Keratinocyte (primary cell): ENCODE results near the gene LZTR1. TPM values are rescaled to one million over a fixed set of nuclear protein-coding genes. Genes with fewer than 3 reads are reported as not detected.

Experiments
- DNase-seq: peaks from one replicate; pipeline ENCODE4 v3.0.0-alpha.2; 2011; ENCODE audit warnings: low read depth, missing footprints, low spot score
- FAIRE-seq: peaks from 2 replicates; lab custom pipeline; 2011; peaks lifted over from hg19 to GRCh38; lab: Jason Lieb, UNC
- H2AFZ ChIP-seq: 2 replicates; pipeline ENCODE4 v1.6.0; 2012; ENCODE audit warnings: low read length, control low read depth, inconsistent platforms; ENCODE audit not compliant: control insufficient read depth
- H3K27ac ChIP-seq: 2 replicates; pipeline ENCODE4 v1.5.1; 2011; ENCODE audit warnings: low read length; ENCODE audit not compliant: control insufficient read depth, insufficient read depth
- H3K27me3 ChIP-seq: 3 replicates; pipeline ENCODE4 v1.6.0; 2011; ENCODE audit warnings: low read length; ENCODE audit not compliant: control insufficient read depth, insufficient read depth; ENCODE audit errors: extremely low read depth
- H3K36me3 ChIP-seq, 2 experiments: 2 replicates in 1 of 2; 3 replicates in 1 of 2; pipeline ENCODE4 v1.5.1; 2011; ENCODE audit warnings: low read length in 2 of 2, mild to moderate bottlenecking in 1 of 2; ENCODE audit not compliant: control insufficient read depth in 2 of 2, insufficient read depth in 2 of 2; ENCODE audit errors: extremely low read depth in 1 of 2
- H3K4me1 ChIP-seq: 3 replicates; pipeline ENCODE4 v1.5.1; 2011; ENCODE audit warnings: low read length; ENCODE audit not compliant: control insufficient read depth, insufficient read depth; ENCODE audit errors: extremely low read depth
- H3K4me2 ChIP-seq: 3 replicates; pipeline ENCODE4 v1.6.0; 2011; ENCODE audit warnings: low read depth, low read length; ENCODE audit not compliant: control insufficient read depth, insufficient read depth; ENCODE audit errors: extremely low read depth
- H3K4me3 ChIP-seq, 3 experiments: fragments of 200-600 bp in 1 of 3; sonication (generic) in 1 of 3; 2 replicates in 2 of 3; 3 replicates in 1 of 3; pipeline ENCODE4 v1.5.1; 2011 to 2016; ENCODE audit warnings: low read length in 3 of 3, mild to moderate bottlenecking in 3 of 3, control low read depth in 2 of 3, inconsistent platforms in 1 of 3, low read depth in 1 of 3, mixed read lengths in 1 of 3, mixed run types in 1 of 3, moderate library complexity in 1 of 3; ENCODE audit not compliant: control insufficient read depth in 2 of 3, insufficient read depth in 2 of 3; ENCODE audit errors: extremely low read depth in 1 of 3
- H3K79me2 ChIP-seq: 2 replicates; pipeline ENCODE4 v1.6.0; 2012; ENCODE audit warnings: low read length; ENCODE audit not compliant: control insufficient read depth, insufficient read depth
- H3K9ac ChIP-seq: 3 replicates; pipeline ENCODE4 v1.6.0; 2011; ENCODE audit warnings: low read length; ENCODE audit not compliant: control insufficient read depth, insufficient read depth; ENCODE audit errors: extremely low read depth
- H3K9me1 ChIP-seq: 3 replicates; pipeline ENCODE4 v1.6.0; 2011; ENCODE audit warnings: low read length; ENCODE audit not compliant: control insufficient read depth, insufficient read depth; ENCODE audit errors: extremely low read depth
- H3K9me3 ChIP-seq: 2 replicates; pipeline ENCODE4 v1.5.1; 2012; ENCODE audit warnings: low read depth, low read length; ENCODE audit not compliant: control insufficient read depth
- H4K20me1 ChIP-seq: 3 replicates; pipeline ENCODE4 v1.6.0; 2011; ENCODE audit warnings: low read length; ENCODE audit not compliant: control insufficient read depth, insufficient read depth; ENCODE audit errors: extremely low read depth
- EZH2 ChIP-seq: IDR thresholded peaks from one replicate; pipeline ENCODE4 v1.6.1; 2012; ENCODE audit warnings: inconsistent platforms, mild to moderate bottlenecking, low read length, moderate library complexity
- dilution Hi-C: fragments of 300-500 bp; cut with MboI; formaldehyde crosslinking; loops from one replicate; pipeline ENCODE4 v1.7.0; 2020; ENCODE audit warnings: low sequenced_read_pairs; ENCODE audit not compliant: extremely low pct_ligation_motif_present
- polyA plus RNA-seq, 5 experiments: library from polyadenylated mRNA; depleted of rRNA in 3 of 5; stranded (reverse) in 3 of 5; stranded (forward) in 1 of 5; unstranded in 1 of 5; fragments of >200 nt; gene quantifications; 1 replicate in 1 of 5; 2 replicates in 3 of 5; 3 replicates in 1 of 5; pipeline versions ENCODE4 v1.2.1 to v1.2.3, GENCODE V29; 2011 to 2012; ENCODE audit warnings: missing spikeins in 2 of 5, low read depth in 1 of 5, low replicate concordance in 1 of 5
- TF ChIP-seq, protein P1 (sequence below), 3 experiments: IDR thresholded peaks in 1 of 3; conservative IDR thresholded peaks in 1 of 3; optimal IDR thresholded peaks in 1 of 3; 2 replicates in 2 of 3; 3 replicates in 1 of 3; pipeline versions ENCODE3 to v1.5.1; 2011; ENCODE audit warnings: low read length in 3 of 3, mild to moderate bottlenecking in 3 of 3, moderate library complexity in 2 of 3, control low read depth in 1 of 3, inconsistent platforms in 1 of 3; ENCODE audit not compliant: insufficient read depth in 2 of 3; ENCODE audit errors: extremely low read depth in 1 of 3

LZTR1 gene
- polyA plus RNA-seq, 1 donor (not counting 4 experiments of a cell fraction or from before 2014, with no cell fraction given) = 37.0 TPM

DNA sequence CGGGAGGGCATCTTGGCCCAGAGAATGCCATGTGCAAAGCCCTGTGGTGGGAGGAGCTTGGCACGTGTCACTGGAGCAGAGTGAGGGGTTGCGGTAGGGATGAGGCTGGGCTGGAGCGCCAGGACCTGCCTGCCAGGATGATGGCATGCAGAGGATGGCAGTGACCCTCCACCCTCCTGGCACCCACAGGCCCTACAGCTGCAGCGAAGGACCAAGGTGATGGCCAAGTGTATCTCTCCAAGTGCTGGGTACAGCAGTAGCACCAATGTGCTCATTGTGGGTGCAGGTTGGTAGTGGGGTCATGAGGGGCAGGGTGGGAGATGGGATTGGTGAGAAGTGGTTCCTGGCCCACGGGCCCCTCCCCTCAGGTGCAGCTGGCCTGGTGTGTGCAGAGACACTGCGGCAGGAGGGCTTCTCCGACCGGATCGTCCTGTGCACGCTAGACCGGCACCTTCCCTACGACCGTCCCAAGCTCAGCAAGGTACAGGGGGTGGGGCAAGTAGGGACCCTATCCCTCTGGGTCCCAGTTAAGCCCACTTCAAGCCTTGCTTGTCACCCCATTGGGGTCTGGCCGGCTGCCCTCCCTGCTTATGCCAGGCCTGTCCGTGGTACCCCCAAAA is 7.7 kb upstream of the LZTR1 start:
- DNase-seq (no peak), FAIRE-seq (no peak)
- no peaks in the 10 kb centered on the region for H3K27me3 ChIP-seq

DNA sequence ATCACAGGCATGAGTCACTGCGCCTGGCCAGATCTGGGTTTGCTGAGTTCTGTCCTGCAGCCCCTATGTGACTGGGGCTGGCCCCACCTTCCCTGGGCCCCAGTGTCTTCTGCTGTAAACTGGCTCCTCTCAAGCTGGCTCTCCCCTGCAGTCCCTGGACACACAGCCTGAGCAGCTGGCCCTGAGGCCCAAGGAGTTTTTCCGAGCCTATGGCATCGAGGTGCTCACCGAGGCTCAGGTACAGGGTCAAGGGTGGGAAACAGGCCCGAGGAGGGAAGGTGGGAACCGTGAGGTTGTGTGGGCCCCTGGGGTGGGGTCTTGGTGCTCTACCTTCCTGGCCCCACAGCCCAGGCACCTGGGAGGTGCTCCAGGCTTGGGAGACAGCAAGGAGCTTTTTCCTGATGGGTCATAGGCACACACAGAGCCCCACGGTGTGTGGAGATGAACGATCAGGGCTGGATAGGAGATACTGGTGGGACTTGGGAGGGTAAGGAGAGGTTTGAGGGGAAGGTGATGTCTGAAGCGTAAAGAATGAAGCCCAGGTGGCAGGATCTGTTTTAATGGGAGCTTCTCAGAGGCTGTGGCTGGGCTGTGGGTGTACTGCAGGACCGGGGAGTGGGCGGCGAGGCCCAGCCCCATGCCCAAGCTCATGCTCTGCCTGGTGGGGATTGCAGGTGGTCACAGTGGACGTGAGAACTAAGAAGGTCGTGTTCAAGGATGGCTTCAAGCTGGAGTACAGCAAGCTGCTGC is 6.4 kb upstream of the LZTR1 start:
- H3K27me3 ChIP-seq = no peaks in the 10 kb centered on the region
- peaks cover 14% of the 10 kb centered on the region for H3K4me1 ChIP-seq
- H3K9ac ChIP-seq = no peak overlapping the region
- dilution Hi-C loops = no loop called here
- no peaks in the 10 kb centered on the region for H3K79me2 ChIP-seq
- no peak overlapping the region for H3K27ac ChIP-seq
- no peak for TF ChIP-seq EZH2
- no peaks in the 10 kb centered on the region for H3K36me3 ChIP-seq
- no peak overlapping the region for H3K4me2 ChIP-seq
- H3K4me3 ChIP-seq = no peak overlapping the region
- no peaks in the 10 kb centered on the region for H3K9me1 ChIP-seq
- DNase-seq = no peak
- FAIRE-seq = no peak
- peaks cover 7% of the 10 kb centered on the region for H3K9me3 ChIP-seq
- H2AFZ ChIP-seq = no peak overlapping the region
- no peaks in the 10 kb centered on the region for H4K20me1 ChIP-seq

More for the DNA sequence above, 7.7 kb upstream of the LZTR1 start:
- H3K4me2 ChIP-seq = no peak overlapping the region
- no peak overlapping the region for H3K9ac ChIP-seq
- no peaks in the 10 kb centered on the region for H3K9me1 ChIP-seq
- TF ChIP-seq EZH2 = no peak
- TF ChIP-seq, protein P1, sequence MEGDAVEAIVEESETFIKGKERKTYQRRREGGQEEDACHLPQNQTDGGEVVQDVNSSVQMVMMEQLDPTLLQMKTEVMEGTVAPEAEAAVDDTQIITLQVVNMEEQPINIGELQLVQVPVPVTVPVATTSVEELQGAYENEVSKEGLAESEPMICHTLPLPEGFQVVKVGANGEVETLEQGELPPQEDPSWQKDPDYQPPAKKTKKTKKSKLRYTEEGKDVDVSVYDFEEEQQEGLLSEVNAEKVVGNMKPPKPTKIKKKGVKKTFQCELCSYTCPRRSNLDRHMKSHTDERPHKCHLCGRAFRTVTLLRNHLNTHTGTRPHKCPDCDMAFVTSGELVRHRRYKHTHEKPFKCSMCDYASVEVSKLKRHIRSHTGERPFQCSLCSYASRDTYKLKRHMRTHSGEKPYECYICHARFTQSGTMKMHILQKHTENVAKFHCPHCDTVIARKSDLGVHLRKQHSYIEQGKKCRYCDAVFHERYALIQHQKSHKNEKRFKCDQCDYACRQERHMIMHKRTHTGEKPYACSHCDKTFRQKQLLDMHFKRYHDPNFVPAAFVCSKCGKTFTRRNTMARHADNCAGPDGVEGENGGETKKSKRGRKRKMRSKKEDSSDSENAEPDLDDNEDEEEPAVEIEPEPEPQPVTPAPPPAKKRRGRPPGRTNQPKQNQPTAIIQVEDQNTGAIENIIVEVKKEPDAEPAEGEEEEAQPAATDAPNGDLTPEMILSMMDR (optimal IDR thresholded peaks at IDR 0.05 in 1 of 3, IDR thresholded peaks at IDR 0.05 in 1 of 3, conservative IDR thresholded peaks at IDR 0.05 in 1 of 3; ENCODE audit: extremely low read depth in 1 of 3, insufficient read depth in 2 of 3, low read length in 3 of 3) = no peak
- H4K20me1 ChIP-seq = no peaks in the 10 kb centered on the region
- H3K36me3 ChIP-seq = no peaks in the 10 kb centered on the region
- no peak overlapping the region for H3K4me3 ChIP-seq
- H3K79me2 ChIP-seq = no peaks in the 10 kb centered on the region
- dilution Hi-C loops = no loop called here
- peaks cover 7% of the 10 kb centered on the region for H3K9me3 ChIP-seq
- no peak overlapping the region for H3K27ac ChIP-seq
- H2AFZ ChIP-seq = no peak overlapping the region
- peaks cover 1% of the 10 kb centered on the region for H3K4me1 ChIP-seq
